ENCODE results near the gene AP4M1.
A peak's percentile ranks its signal among the peaks of the same experiment; 100 is the strongest.
"Not testable (repeated sequence)": the region's sequence is repeated elsewhere in the genome, so short reads cannot be mapped to it uniquely, and the experiment has no call there.

AP4M1 gene

DNA sequence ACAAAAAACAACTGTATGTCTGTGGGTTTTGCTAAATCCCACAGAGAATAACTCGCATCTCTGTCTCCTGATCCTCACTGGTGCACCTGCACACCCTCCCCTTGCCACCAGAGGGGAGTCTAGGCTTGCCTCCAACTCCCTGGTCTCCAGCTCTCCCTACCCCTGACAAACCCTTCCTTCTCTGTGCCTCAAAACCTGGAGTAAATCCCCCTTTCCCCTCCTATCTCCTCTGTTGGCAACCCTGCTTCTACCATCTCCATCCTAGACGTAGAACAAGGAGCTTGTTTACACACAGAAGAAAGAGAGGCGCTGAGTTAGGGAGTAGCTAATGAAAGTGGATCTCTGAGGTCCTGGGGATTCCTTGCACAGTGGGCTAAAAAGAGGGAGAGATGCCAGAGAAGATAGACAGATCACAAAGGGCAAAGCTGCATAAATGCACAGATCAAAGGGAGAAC, 31.3 kb downstream of the AP4M1 start:
- peak; percentile 67 for DNase-seq

DNA sequence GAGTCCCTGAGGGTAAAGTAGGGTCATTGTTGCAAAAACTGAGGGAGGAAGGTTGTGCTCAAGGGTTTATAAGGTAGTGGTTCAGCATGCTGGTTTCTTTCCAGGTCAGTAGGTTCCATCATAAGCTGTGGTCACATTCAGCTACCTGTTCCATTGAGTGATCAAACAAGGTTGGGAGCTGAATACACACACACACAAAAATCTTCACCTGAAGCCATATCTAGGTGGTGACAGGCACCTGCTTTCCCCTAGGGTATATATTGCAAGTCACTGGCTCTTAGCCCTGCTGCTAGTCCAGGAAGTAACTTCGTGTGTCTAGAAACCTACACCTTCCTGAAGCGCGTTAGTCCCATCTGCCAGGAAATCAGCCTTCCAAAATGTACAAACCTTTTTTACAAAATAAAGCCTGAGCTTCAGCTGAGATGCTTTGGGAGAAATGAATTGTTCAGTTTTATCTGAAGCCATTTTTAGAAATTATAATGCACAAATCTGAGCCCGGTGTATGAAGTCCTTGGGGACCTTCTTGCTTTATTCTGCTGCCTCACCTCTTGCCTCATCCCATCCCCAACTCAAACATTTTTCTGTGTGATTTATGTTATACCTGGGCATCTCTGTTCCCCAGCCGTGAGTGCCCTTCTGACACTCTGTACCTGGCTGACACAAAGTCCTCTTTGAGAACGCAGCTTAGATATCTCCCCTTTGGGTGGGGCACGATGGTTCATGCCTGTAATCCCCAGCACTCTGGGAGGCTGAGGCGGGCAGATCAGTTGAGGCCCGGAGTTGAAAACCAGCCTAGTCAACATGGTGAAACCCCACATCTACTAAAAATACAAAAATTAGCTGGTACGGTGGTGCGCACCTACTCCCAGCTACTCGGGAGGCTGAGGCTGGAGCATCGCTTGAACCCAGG, 36.7 kb downstream of the AP4M1 start:
- DNase-seq = no peak

DNA sequence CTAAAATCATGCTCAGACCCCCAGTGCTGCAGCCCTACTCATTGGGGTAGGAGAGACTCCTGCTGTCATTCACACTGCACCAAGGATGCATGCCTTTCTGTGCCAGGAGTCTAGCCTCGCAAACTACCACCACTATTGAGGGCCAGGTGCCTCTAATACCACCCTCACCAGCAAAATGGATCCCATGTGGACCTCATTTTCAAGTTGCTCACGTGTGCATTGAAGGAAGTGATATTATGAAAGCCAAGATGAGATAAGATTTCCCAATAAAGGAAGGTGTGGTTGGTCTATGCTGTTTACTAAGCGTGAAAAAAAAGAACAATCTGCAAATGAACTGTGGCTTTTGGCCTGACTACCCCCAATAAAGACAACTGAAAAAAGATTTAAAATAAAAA, 40.1 kb downstream of the AP4M1 start:
- no peak for DNase-seq

DNA sequence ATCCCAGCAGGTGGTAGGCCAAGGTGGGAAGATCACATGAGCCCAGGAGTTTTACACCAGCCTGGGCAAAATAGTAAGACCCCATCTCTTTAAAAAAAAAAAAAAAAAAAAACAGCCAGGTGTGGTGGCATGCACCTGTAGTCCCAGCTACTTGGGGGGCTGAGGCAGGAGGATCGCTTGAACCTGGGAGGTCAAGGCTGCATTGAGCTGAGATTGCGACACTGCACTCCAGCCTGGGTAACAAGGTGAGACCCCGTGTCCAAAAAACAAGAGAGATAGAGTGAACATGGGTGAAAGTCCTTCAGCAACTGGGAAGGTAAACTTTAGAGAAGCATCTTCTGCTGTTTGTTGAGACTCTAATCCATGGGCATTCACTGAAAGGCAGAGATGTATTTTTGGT, 41.0 kb downstream of the AP4M1 start:
- DNase-seq = no peak

DNA sequence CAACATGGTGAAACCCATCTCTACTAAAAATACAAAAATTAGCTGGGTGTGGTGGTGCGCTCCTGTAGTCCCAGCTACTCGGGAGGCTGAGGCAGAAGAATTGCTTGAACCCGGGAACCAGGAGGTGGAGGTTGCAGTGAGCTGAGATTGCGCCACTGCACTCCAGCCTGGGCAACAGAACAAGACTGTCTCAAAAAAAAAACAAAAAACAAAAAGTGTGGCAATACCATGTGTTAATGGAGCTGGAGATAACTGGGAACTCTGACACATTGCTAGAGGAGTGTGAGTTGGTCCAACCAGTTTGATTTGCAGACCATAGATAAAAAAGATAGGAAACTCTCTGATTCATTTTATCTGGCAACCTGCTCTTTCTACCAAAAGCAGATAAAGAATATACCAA, 44.9 kb downstream of the AP4M1 start:
- not testable (repeated sequence) for DNase-seq

GRCh38 chr7:100147278-100147677, 45.8 kb downstream of the AP4M1 start:
- no peak for DNase-seq

DNA sequence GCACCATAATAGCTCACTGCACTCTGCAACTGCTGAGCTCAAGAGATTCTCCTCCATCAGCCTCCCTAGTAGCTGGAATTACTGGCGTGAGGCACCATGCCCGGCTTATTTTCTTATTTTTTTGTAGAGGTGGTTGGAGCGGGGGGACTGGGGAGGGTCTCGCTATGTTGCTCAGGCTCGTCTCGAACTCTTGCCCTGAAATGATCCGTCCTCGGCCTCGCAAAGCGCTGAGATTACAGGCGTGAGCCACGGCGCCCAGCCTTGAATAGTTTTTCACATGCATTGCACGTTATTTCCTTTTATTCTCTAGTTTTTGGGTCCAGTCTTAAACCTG, 46.7 kb downstream of the AP4M1 start:
- no peak for DNase-seq

GRCh38 chr7:100148559-100149328, 47.3 kb downstream of the AP4M1 start, which contains the start of gene LAMTOR4:
Gene LAMTOR4, plus strand, starts transcription at chr7:100148918. Its CDS starts 55 bp downstream, at chr7:100148973.
- peak; percentile 99 for DNase-seq

GRCh38 chr7:100152404-100152803, 51.0 kb downstream of the AP4M1 start:
- no peak for DNase-seq

- no peak for DNase-seq
These were observed 51.7 kb downstream of the AP4M1 start for GRCh38 chr7:100152937-100153666.

DNA sequence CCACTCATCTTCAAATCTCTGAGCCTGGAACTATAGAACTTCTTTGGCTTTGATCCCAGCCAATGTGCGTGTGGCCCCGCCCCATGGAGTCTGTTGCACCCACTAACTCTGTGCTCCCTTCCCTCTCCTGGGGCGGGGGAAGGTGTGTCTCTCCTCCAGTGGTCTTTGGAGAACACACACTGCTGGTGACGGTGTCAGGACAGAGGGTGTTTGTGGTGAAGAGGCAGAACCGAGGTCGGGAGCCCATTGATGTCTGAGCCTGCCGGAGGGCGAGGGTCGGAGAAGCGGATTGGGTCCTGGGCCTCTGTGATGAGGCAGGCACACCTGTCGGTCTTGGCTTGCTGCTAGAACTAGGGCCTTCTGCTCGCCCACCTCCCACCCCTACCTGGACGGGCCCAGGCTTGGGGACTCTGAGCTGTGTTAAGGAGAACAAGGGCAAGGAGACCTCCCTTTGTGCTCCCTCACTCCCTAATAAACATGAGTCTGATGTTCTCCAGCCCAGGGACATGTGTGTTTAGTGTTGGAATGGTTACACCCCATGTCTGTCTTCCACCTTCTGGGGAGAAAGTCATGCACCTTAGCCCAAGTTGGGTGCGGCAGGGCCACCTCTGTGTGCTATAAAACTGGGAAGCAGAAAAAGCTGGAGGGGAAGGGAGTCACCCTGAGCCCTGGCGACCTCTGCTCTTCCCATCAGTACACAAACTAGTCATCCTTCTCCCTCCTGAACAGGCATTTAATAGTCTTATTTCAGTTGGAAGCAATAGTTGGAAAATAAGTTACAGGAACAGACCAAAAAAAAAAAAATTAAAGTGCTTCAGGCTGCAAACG, 52.5 kb downstream of the AP4M1 start:
- DNase-seq = no peak

GRCh38 chr7:100154651-100155491, 53.4 kb downstream of the AP4M1 start:
- DNase-seq = no peak

DNA sequence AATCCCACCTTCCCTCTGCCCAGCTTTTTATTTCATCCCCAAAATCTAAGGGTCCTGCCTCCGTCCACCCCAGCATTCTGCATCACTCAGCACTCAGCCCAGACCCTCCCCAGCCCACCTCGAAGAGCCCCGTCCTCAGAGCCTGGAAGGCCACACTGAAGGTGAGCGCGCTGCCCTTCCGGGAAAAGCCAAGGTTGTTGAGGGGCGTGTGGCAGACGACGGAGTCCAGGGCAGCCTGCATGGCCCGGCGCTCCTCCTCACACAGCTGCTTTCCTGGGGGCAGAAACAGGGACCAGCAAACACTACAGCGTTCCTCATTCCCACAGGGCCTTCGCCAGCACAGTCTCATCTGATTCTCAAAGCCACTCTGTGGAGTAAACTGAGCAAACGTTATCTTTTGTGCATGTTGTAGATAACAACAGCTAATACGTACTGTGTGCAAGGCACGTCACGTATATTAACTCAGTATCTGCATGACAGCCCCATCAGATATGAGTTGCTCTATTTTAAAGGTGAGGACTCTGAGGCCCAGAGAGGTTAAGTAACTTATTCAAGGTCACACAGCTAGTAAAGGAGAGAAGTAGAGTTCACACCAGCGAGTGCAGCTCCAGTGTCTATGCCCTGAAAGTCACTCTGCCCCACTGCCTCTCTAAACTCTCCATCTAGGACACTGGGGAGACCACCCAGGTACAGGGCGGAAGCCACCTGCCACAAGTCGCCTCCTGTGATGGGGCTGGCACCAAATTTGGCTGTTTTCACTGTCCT, 54.3 kb downstream of the AP4M1 start:
- DNase-seq = no peak

- DNase-seq = peak; percentile 35
These were observed 55.1 kb downstream of the AP4M1 start for GRCh38 chr7:100156331-100157068.

DNA sequence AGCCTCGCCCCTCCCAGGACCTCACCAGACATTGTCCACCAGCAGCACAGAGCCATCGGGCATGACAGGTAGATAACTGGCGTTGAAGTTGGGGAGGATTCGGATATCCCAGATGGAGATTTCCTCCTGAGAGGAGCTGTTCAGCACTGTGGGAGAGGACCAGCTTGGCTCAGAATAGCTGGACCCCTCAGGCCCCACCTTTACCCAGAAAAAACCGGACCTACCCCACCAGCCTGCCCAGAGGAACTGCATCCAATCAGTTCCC, 55.6 kb downstream of the AP4M1 start:
- DNase-seq = no peak

- no peak for DNase-seq
These were observed 56.1 kb downstream of the AP4M1 start for GRCh38 chr7:100157334-100158228.
